Measurements from ENCODE around the gene KSR2.

Gene KSR2

GRCh38 chr12:117409286-117409685 lies 559.5 kb downstream of the KSR2 start:
- TF ChIP-seq CTCF (IDR thresholded peaks at IDR 0.05): no peak

DNA sequence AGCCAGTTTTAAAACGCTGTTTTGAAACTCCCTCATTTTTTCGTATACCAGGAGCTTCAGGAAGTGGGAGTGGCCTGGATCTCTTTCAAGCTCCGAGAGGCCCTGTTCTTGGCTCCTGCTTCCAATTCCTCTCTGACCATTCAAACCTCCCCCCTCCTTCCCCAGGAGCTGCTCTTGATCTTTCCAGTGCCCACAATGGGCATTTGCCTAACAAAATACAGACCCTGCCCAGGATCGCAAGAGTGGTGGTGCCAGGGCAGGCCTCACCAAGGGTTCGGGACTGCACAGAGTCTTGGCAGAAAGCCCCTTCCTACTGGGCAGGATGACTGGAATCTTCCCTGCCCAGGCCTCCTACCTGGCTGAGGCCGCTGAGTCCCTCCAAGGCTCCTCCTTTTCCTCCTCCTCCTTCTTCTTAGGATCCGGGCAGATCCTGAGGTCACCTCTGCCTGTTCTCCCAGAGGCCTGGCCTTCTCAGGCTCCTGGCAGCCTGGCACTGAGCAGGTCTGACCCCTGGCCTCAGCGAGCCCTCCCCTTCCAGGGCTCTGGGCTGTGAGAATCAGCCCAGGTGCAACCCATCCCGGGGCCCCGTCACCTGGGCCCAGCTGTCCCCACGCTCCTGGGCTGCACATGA lies 560.5 kb downstream of the KSR2 start:
- no peak for TF ChIP-seq CTCF (IDR thresholded peaks at IDR 0.05)

DNA sequence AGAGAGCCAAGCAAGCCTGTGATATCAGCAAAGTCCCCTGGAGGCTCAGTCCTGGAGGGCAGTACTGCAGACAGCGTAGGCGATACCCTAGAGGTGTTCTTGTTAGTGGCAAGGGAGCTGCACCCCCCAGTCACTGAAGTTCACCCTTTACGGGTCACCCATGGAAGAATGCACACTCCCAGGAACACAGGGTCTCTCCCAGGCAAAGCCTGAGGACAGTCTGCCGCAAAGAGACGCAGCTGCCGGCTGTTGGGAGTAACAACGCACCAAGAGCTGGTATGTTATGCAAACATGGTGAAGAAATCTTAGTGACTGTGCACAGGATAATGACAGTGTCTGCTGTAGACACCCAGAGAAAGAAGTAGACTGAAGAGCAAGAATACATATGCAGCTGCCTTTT lies 563.9 kb downstream of the KSR2 start:
- no peak for TF ChIP-seq CTCF (IDR thresholded peaks at IDR 0.05)

- no peak for TF ChIP-seq CTCF (IDR thresholded peaks at IDR 0.05)
These were observed 564.5 kb downstream of the KSR2 start for GRCh38 chr12:117404203-117404853.

- TF ChIP-seq CTCF (IDR thresholded peaks at IDR 0.05): no peak
These were observed 565.1 kb downstream of the KSR2 start for GRCh38 chr12:117403586-117404139.
